LNCaP clone FGC (cell line): ENCODE measurements around the gene WASF3.

Source experiments
- DNase-seq: peaks from one replicate; pipeline ENCODE4 v3.0.0-alpha.2; 2011; ENCODE audit warnings: low read depth
- H3K4me3 ChIP-seq: 2 replicates; pipeline ENCODE4 v1.5.1; 2011; ENCODE audit warnings: mild to moderate bottlenecking, low read depth, low read length, control low read depth
- TF ChIP-seq, protein P1 (sequence below): IDR thresholded peaks from 2 replicates; pipeline ENCODE4 v1.5.1; 2012; ENCODE audit warnings: mild to moderate bottlenecking; ENCODE audit not compliant: control insufficient read depth, insufficient read depth; ENCODE audit errors: extremely low read depth

WASF3 gene

DNA sequence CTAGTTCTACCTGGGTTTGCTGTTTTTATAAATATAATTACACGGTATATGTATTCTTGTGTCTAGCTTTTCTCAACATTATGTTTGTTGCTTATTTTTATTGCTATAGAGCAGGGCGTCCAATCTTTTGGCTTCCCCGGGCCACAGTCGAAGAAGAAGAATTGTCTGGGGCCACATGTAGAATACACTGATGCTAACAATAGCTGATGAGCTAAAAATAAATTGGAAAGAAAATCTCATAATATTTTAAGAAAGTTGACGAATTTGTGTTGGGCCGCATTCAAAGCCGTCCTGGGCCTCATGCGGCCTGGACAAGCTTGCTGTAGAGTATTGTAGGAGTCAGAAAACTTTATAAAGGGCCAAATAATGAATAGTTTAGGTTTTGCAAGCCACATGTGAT is 169.2 kb downstream of the WASF3 start:
- TF ChIP-seq, protein P1, sequence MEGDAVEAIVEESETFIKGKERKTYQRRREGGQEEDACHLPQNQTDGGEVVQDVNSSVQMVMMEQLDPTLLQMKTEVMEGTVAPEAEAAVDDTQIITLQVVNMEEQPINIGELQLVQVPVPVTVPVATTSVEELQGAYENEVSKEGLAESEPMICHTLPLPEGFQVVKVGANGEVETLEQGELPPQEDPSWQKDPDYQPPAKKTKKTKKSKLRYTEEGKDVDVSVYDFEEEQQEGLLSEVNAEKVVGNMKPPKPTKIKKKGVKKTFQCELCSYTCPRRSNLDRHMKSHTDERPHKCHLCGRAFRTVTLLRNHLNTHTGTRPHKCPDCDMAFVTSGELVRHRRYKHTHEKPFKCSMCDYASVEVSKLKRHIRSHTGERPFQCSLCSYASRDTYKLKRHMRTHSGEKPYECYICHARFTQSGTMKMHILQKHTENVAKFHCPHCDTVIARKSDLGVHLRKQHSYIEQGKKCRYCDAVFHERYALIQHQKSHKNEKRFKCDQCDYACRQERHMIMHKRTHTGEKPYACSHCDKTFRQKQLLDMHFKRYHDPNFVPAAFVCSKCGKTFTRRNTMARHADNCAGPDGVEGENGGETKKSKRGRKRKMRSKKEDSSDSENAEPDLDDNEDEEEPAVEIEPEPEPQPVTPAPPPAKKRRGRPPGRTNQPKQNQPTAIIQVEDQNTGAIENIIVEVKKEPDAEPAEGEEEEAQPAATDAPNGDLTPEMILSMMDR, result no peak
- no peak for DNase-seq
- H3K4me3 ChIP-seq, result no peak overlapping the region

DNA sequence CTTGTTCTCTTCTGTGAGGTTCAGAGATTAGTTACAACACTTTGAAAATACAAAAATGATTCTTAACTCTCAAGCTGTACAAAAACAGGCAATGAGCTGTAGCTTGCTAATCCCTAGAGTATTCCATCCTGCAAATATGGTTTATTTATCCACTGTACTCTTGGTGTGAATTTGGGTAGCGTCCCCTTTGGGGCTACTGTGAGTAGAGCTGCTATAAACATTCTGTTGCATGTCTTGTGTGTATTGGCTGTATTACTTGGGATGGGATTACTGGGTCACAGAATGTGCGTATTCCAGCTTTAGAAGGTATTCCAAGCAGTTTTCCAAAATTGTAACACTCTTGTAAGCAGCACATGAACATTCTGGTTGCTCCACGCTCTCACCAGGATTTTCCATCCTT is 169.6 kb downstream of the WASF3 start:
- H3K4me3 ChIP-seq, result no peak overlapping the region
- TF ChIP-seq, protein P1, result no peak
- DNase-seq, result no peak

- no peak for DNase-seq
- TF ChIP-seq, protein P1, result no peak
- H3K4me3 ChIP-seq, result no peak overlapping the region
These were observed 170.2 kb downstream of the WASF3 start for GRCh38 chr13:26727633-26728032.

DNA sequence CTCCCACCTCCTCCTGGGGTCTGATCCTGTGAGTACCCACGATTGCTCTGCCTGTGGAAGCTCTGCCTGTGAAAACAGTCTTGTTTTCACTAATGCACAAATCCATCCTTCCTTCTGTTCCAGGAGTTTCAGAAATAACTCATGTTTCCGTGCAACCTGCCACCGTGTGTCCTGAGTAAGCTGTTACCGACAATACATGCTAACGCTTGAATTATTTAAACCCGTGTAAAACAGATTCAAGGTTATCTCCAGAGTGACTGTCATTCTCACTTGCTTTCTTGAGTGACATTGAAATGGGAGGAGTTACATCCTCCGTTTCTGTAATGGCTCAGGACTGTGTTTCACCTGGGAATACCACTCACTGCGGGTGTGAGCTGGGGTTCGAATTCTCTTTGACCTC is 178.2 kb downstream of the WASF3 start:
- no peak for DNase-seq
- TF ChIP-seq, protein P1, result no peak
- no peak overlapping the region for H3K4me3 ChIP-seq
